HUES6 (cell line): ENCODE results near the gene USP17L29.
"Not testable (repeated sequence)": the region's sequence is repeated elsewhere in the genome, so short reads cannot be mapped to it uniquely, and the experiment has no call there.

Source experiments
- H3K27ac ChIP-seq: 2 replicates; pipeline ENCODE4 v1.7.0; 2013; ENCODE audit warnings: low read depth, mild to moderate bottlenecking, low read length, inconsistent platforms
- H3K27me3 ChIP-seq: 2 replicates; pipeline ENCODE4 v1.6.1; 2013; ENCODE audit warnings: low read length; ENCODE audit not compliant: control insufficient read depth, insufficient read depth
- H3K36me3 ChIP-seq: 2 replicates; pipeline ENCODE4 v1.6.1; 2013; ENCODE audit warnings: low read length; ENCODE audit not compliant: control insufficient read depth, insufficient read depth
- H3K4me1 ChIP-seq: 2 replicates; pipeline ENCODE4 v1.6.1; 2013; ENCODE audit warnings: low read length; ENCODE audit not compliant: control insufficient read depth, insufficient read depth
- H3K4me3 ChIP-seq: 2 replicates; pipeline ENCODE4 v1.5.1; 2013; ENCODE audit warnings: low read depth, low read length
- H3K9ac ChIP-seq: one replicate; pipeline ENCODE4 v1.6.1; 2013; ENCODE audit warnings: mild to moderate bottlenecking, low read length
- H3K9me3 ChIP-seq: 2 replicates; pipeline ENCODE4 v1.6.1; 2013; ENCODE audit warnings: low read depth, low read length; ENCODE audit not compliant: control insufficient read depth, insufficient read depth

The USP17L29 gene

GRCh38 chr4:9381012-9381534, 27.6 kb downstream of the USP17L29 start:
- H3K36me3 ChIP-seq, H3K27me3 ChIP-seq, H3K27ac ChIP-seq, H3K4me1 ChIP-seq, H3K9me3 ChIP-seq: not testable (repeated sequence)
- Histone ChIP-seq H3K9ac (peak overlapping the region; percentile 39), H3K4me3 (peak overlapping the region; percentile 52)

DNA sequence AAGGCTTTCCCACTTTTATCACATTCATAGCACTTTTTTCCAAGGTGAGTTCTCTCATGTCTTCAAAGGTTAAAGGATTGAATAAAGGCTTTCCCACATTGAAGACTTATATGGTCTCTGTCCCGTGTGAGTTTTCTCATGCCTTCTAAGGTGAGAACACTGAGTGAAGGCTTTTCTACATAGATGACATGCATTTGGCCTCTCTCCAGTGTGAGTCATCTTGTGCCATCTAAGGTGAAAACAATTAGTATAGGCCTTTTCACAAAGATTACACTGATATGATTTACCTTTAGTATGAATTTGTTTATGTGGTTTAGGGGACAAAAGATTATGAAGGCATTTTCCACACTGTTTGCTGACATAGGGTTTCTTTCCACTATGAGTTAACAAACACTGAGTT, 30.7 kb downstream of the USP17L29 start:
- Histone ChIP-seq H3K27ac (no peak overlapping the region), H3K4me3 (no peak overlapping the region)

GRCh38 chr4:9389001-9389400, 35.6 kb downstream of the USP17L29 start:
- H3K9me3 ChIP-seq, H3K27ac ChIP-seq, H3K36me3 ChIP-seq, H3K4me1 ChIP-seq, H3K9ac ChIP-seq, H3K4me3 ChIP-seq, H3K27me3 ChIP-seq: not testable (repeated sequence)

More for the DNA sequence above, 30.7 kb downstream of the USP17L29 start:
- Histone ChIP-seq H3K27me3 (no peaks in the 10 kb centered on the region), H3K36me3 (no peaks in the 10 kb centered on the region), H3K9me3 (no peaks in the 10 kb centered on the region), H3K9ac (no peak overlapping the region), H3K4me1 (no peaks in the 10 kb centered on the region)
